GM21717 (cell line): ENCODE measurements around the gene NPTX2.
"Not testable (repeated sequence)": the region's sequence is repeated elsewhere in the genome, so short reads cannot be mapped to it uniquely, and the experiment has no call there.

Source experiments
- ATAC-seq: cut with Tn5 transposase; IDR thresholded peaks from one replicate; pipeline ENCODE4 v1.9.1; 2021; ENCODE audit warnings: mild to moderate bottlenecking, moderate library complexity; ENCODE audit not compliant: unreplicated experiment

The NPTX2 gene, protein sequence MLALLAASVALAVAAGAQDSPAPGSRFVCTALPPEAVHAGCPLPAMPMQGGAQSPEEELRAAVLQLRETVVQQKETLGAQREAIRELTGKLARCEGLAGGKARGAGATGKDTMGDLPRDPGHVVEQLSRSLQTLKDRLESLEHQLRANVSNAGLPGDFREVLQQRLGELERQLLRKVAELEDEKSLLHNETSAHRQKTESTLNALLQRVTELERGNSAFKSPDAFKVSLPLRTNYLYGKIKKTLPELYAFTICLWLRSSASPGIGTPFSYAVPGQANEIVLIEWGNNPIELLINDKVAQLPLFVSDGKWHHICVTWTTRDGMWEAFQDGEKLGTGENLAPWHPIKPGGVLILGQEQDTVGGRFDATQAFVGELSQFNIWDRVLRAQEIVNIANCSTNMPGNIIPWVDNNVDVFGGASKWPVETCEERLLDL

DNA sequence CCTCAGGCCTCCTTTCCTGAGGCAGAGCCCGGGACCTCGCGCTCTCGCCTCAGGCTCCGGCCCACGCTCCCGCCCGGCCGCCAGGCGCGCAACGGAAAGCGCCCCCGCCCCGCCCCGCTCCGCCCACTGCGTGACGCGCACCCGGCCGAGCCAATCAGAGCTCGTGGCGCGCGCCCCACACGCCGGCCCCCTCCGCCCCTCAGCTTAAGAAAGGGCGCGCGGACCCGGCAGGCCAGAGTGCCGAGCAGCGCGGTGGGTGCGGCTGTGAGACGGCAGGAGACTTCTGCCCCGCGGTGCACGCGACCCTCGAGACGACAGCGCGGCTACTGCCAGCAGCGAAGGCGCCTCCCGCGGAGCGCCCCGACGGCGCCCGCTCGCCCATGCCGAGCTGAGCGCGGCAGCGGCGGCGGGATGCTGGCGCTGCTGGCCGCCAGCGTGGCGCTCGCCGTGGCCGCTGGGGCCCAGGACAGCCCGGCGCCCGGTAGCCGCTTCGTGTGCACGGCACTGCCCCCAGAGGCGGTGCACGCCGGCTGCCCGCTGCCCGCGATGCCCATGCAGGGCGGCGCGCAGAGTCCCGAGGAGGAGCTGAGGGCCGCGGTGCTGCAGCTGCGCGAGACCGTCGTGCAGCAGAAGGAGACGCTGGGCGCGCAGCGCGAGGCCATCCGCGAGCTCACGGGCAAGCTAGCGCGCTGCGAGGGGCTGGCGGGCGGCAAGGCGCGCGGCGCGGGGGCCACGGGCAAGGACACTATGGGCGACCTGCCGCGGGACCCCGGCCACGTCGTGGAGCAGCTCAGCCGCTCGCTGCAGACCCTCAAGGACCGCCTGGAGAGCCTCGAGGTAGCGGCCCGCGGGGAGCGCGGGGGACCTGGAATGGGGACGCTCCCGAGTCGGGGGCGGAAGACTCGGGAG lies at the start of gene NPTX2:
TSS of gene NPTX2 (plus strand) at position 235 of the 909 bp plus-strand sequence. CDS start at position 412, 177 bp downstream.
- ATAC-seq = no peak

DNA sequence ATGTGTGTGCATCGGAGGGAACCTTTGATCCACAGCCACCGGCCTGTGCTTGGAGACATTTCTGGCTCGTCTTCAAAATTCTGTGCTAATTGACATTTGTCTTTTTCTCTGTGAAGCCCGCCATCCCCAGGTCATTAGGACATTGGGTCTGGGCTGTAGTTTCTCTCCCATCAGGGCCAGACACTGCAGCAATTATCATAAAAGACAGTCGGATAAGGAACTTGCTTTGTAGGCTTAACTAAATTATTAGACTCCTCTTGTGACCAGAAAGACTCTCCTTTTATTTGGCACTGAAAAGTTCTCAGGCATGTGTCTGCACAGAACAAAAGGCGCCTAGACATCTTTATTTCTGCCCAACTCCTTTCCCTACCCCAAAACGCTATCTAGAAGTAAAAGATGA lies 49.1 kb upstream of the NPTX2 start:
- ATAC-seq = no peak

DNA sequence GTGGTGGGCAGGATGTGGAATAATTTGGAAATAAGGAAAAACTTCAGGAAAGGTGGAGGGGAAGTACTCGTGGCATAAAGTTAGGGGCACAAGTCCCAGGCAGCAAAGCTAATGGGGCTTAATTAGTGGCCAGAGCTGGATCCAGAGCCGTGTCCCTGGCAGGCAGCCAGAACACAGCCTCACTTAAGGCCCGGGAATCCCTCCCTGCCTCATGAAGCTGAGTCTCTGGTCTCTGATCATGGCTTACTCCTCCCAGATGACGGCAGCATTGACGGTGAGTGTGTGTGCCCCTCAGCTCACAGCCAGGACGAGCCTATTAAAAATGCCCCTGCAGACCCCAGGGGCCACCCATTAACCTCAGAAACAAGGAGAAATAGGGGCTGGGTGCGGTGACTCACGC lies 48.2 kb upstream of the NPTX2 start:
- no peak for ATAC-seq

DNA sequence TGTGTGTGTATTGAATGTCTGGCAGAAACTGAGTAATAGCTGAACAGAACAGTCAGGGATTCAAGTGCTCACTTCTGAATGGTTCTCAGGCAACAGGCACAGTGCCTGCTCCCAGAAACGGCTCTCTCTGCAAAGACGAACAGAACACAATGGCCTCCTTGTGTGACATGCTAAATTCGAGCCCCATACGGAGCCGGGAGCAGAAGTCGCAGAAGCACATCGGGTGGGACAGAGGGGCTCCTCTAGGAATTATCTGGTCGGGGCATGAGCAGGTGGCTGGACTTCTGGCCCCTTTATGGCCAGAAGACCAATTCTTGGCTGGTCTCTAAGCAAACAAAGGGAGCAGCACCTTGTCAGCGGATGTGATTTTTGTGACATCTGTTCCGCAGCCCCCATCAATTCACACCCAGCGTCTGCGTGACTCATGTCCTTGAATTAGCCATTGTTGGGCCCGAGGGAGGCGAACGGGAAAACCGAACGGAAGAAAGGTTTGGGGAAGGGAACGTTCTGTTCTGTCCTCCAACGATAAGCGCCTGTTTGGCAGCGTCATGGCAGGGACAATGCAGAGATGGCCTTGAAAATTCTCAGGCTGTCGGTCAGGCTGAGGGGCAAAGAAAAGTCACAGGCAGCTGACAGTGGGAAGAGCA lies 47.3 kb upstream of the NPTX2 start:
- no peak for ATAC-seq

DNA sequence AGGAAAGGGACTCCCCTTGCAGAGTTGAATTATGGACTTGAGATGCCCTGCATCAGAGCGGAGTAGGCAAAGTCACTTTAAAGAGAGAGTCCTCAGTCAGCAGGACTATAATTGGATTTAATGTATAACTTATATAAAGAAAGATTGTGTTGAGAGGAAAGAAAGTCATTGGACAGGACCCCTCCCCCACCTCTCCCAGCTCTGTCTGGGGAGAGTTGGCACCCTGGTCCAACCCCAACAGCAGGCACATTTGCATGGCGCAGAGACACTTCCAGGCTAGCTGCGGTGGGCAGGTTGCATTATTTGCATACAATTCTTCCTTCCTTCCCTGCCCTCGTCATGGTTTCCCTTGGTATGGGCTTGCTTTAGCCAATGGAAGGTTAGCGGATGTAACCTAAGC lies 46.1 kb upstream of the NPTX2 start:
- no peak for ATAC-seq

DNA sequence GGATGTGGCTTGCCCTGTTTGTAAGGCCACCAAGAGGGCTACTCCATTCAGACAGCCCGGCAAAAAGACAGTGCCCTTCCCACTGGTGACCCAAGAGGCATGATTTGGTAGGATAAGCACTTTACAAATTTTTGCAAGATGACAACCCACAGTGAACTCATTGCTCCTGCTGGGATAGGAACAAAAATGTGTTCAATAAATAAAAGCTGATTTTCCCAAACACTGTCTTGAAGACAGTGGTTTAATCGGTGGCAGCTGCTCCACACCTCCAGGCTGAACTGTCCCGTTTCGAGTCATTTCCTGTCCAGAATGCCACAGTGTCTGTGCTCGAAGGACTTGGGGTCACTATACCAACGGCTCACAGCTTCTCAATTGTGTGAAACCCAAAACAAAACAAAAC lies 45.1 kb upstream of the NPTX2 start:
- no peak for ATAC-seq

DNA sequence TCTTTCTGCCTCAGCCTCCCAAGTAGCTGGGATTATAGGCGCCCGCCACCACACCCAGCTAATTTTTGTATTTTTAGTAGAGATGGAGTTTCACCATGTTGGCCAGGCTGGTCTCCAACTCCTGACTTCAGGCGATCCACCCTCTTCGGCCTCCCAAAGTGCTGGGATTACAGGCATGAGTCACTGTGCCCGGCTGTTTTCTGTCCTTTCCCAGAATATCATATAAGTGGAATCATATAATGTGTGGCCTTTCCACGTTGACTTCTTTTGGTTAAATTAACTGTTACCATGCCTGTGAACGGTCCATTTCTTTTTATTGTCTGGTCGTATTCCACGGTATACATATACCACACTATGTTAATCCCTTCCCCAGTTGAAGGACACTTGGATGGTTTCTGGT lies 44.4 kb upstream of the NPTX2 start:
- ATAC-seq = not testable (repeated sequence)

DNA sequence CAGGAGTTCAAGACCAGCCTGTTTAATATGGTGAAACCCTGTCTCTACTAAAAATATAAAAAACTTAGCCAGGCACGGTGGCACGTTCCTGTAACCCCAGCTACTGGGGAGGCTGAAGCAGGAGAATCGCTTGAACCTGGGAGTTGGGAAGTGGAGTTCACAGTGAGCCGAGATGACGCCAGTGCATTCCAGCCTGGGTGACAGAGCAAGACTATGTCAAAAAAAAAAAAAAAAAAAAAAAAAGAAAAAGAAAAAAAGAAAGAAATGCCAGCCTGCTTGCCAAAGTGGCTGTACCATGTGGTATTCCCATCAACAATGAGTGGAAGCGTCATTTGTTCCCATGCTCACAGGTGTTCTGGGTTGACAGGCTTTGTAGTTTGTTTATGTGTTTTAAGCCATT lies 43.3 kb upstream of the NPTX2 start:
- no peak for ATAC-seq

DNA sequence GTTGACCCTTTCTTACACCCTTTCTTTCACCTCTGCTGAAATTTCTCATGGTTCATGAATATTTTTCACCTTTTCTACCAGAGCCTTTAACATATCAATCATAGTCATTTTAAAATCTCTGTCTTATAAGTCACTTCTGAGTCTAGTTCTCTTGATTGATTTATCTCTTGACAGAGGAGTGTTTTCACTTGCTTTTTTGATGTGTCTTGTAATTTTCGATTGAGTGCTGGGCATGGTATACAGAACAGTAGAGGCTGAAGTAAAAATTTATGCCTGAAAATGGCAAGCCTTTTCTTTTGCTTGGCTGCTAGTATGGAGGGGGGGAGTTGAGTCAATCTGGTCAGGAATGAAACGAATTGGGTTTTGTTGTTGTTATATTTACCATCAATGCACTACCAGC lies 41.2 kb upstream of the NPTX2 start:
- ATAC-seq = no peak

DNA sequence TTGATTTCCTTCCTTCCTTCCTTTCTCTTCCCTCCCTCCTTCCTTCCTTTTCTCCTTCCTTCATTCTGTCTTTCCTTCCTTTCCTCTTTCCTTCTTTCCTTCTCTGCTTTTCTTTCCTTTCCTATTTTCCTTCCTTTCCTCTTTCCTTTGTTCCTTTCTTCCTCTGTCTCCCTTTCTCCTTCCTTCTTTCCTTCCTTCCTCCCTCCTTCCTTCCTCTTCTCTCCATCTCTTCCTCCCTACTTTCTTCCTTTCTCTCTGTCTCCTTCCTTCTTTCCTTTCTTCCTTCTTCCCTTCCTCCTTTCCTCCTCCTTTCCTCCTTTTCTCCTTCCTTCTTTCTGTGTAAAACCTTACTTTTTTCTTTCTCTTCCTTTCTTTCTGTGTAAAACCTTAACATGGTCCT lies 32.3 kb upstream of the NPTX2 start:
- ATAC-seq = no peak

DNA sequence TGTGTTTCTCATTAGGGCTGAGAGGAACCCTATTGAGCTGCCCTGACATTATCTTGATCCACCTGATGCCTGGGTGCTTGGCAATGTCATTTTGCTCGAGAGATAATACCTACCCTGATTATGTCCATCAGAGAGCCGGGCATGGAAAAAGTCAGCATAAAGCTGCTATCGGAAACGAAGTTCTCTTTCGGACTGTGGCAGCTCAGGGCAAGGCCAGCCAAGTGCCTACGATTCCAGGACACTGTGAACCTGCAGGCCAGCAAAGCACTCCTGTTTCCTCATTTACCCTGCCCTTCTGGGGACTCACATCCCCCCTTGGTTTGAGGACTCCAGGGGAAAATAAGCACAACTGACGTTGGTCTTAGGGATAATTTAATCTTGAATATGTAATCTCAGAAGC lies 25.2 kb upstream of the NPTX2 start:
- ATAC-seq = no peak

DNA sequence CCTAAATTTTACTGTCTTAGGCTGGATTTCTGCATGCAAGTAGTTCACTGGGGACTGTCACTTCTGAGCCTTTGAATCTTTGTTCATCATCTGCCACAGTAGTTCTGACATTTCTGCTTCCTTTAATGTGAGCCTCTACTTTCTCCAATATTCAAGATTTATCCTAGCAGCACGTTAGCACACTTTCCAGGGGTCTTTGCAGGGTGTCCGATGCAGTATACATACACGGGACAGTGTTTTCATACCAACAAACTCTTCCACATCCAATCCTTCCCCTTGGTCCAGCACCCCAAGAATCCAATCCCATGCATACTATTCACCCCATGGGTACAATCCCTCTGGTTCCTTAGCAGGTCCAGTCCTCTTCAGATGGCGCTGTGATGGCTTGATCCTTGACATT lies 22.7 kb upstream of the NPTX2 start:
- no peak for ATAC-seq

DNA sequence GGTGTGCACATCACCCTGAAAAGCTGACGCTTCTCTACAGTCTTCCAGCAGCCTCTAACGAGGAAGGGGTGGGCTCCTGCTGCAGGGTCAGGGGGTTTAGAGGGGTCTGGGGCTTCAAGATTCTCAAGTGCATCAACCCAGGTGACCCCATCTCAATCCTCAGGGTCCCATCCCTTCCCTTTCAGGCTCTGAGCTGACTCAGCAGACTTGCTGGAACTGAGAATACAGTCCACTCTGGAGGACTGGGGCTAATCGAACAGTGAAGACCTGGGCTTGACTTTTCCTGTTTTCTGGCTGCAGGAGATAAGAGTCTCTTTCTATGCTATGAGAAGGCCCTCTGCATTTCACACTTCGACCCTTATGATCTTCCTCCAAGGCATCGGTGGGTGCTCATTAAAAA lies 22.3 kb upstream of the NPTX2 start:
- no peak for ATAC-seq

DNA sequence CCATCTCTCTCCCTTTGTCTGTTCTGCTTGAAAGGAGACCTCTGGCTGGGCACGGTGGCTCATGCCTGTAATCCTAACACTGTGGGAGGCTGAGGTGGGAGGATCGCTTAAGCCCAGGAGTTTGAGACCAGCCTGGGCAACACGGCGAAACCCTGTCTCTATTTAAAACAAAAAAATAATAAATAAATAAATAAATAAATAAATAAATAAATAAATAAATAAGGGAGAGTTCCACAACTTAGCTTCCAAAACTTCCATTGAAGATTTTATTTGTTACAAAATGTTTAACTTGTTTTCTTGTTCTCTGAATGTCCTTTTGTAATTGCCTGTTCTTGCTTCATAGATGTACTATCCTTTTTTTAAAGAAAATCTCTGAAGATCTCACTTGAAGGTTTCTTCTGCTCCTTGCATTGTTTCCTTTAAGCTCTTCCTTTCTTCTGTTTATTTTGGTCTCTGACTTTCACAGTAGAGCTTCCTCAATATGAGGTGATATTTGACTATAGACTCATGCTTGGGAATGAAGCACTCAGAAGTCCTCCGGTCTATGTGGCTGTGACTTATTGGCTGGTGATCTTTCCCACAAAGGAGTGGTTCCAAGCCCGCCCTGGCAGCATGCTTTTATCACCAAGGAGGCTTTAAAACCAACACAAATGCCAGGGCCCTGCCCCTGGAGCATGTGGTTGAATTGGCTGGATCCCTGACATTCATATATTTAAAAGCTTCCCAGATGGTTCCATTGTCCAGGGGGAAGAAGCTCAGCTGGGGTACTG lies 18.1 kb upstream of the NPTX2 start:
- ATAC-seq = no peak

DNA sequence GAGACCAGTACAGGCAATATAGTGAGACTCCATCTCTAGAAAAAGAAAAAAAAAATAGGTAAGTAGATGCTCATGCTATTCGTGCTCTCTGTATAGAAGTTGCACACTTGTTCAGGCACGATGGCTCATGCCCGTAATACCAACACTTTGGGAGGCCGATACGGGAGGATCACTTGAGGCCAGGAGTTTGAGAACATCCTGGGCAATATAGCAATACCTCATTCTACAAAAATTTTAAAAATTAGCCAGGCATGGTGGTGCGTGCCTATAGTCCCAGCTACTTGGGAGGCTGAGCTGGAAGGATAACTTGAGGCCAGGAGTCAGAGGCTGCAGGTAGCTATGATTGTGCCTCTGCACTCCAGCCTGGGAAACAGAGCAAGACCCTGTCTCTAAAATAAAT lies 17.2 kb upstream of the NPTX2 start:
- no peak for ATAC-seq

DNA sequence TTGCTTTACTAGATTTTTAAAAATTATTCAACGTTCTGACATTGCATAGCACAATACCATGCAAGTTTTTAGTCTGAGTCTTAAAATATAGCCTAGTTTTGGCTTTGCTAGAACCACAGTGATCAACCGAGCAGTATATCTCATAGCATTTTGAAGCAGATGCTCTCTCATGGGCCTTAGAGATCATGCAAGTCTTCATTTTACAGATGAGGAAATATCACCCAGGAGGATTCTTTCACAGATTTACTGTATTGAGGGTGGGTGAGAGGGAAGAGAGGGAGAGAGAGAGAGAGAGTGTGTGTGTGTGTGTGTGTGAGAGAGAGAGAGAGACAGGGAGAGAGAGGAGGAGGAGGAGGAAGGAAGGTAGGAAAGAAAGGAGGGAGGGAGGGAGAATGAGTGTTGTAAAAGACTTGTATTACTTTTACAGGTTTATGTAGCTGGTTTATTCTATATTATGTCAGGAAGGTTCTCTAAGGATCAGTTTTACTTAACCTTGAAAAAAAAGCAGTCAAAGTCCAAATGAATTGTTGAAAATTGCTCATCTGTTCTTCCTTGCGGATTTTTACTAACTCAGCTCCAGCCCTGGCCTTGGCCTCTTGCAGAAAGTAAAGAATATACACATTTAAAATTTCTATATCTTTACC lies 14.2 kb upstream of the NPTX2 start:
- ATAC-seq = no peak

DNA sequence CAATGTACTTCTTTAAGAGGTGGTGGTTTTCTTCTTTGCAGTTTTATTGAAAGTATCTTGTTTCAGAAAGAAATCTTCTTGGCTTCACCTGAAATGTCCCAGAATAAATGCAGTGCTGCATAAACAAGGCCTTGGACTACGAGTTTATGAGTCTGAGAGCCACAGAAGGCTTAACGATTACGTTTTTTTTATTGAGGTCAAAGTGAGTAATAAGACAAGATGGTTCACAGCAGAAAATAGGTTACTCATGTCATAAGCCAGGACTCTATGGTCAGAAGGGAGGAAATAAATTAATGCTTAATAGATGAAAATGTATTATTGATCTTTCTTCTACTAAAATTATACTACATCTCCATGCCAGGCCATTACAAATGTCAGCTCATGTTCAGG lies 13.7 kb upstream of the NPTX2 start:
- ATAC-seq = no peak

DNA sequence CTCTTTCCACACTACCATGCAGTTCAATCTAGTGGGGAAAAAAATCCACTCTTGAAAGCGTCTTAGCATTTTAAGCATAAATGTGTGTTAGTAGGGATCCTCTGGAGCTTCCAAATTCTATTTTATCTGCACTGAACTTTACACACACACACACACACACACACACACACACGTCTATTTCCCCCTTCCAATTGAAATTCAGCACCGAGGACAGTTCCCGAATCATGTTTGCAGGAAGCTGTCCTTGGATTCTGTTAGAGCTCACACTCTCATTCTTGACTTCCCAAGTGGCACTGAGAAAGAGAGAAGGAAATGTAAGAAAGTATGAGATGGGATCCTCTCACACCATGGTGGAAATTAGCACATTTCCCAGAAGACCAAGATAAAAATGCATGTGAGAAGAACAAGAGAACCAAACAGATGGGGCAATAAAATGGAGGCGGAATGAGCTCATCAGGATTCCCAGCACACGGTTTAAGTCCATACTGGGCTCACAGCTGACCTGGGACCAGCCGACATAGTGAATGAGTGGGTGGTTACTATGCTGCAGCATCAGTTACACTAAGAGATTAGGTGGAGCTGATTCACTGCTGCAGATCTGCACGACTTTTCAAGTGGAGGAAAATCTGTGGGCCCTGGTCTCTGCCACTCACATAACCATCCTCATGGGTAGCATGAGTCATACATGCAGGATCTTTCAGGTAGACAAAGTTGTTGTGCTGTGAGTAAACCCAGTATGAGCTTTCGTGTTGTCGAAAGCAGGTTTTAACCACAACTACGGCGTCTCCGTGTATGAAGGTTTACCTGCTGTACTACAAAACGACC lies 3.3 kb upstream of the NPTX2 start:
- no peak for ATAC-seq

DNA sequence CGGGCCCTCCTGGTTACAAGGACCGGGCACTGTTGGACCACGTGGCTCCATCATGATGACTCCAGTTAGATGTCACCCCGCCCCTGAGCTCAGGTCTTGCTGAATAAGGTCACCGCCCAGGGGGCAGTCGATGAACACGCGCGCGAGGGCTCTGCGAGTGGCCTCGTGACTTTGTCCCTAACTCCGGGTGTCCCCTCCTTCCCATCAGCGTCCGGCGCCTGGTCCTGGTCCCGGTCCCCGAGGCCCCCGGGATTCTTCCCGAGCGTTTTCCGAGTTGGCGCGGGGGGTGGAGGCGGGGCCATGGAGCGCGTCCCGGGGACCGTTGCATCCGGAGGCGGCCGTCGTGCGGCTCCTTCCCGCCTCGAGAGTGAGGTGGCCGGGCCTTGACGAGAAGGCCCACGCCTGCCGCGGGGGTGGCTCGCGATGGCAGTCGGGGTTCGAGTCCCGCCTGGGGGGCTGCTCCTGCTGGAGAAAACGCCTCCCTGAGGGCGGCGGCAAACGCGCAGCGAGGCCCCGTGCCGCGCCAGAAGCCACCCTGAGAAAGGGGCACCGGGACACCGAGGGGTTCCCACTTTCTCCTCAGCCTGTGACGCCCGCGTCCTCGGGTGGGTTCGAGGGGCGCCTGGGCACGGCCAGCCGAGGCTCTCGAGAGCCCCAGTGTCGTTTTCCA lies 569 bp upstream of the NPTX2 start:
- no peak for ATAC-seq
